Endothelial cell of umbilical vein (primary cell): ENCODE data around the gene B9D1.

Source experiments
- EZH2 ChIP-seq: IDR thresholded peaks from 2 replicates; pipeline ENCODE4 v1.6.1; 2012; ENCODE audit warnings: borderline replicate concordance, low read depth, mild to moderate bottlenecking, moderate library complexity, low read length, inconsistent platforms; ENCODE audit not compliant: severe bottlenecking
- JUN ChIP-seq: IDR thresholded peaks from 2 replicates; pipeline ENCODE4 v1.6.1; 2011; ENCODE audit warnings: borderline replicate concordance, low read depth; ENCODE audit not compliant: insufficient read length, insufficient read depth
- POLR2A ChIP-seq: IDR thresholded peaks from 2 replicates; pipeline ENCODE4 v1.6.1; 2012; ENCODE audit warnings: low read depth, mild to moderate bottlenecking, control low read depth, low read length
- POLR2AphosphoS5 ChIP-seq: IDR thresholded peaks from 2 replicates; pipeline ENCODE4 v1.6.1; 2012; ENCODE audit warnings: low read depth, mild to moderate bottlenecking, control low read depth, low read length, moderate library complexity; ENCODE audit not compliant: insufficient read depth
- TF ChIP-seq, protein P1 (sequence below), 2 donors: IDR thresholded peaks; 1 replicate in 1 of 2; 2 replicates in 1 of 2; pipeline ENCODE4 v1.5.1; 2011; ENCODE audit warnings: low read length in 2 of 2, mild to moderate bottlenecking in 2 of 2, moderate library complexity in 2 of 2, control low read depth in 1 of 2, inconsistent platforms in 1 of 2, low read depth in 1 of 2; ENCODE audit not compliant: insufficient read depth in 1 of 2; ENCODE audit errors: extremely low read depth in 1 of 2
- TF ChIP-seq, protein P2 (sequence below): IDR thresholded peaks from 2 replicates; pipeline ENCODE4 v1.6.1; 2011; ENCODE audit not compliant: insufficient read depth, insufficient read length

DNA sequence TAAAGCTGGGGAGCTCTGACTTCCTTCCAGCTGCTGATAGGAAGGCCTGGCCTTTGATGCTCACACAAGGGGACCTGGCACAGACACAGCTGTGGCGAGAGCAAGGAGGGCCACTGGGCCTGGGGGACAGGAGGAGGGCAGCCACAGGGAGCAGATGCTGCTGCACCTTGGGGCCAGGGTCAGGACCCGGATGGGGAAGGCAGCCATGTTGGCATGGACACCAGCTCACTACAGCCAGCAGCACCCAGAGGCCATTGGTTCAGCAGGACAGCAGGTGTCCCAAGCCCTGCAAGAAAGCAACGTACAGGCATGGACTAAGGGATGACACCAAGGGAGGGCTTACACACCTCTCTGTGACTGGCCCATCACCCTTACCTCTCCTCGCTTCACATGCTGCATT is 40.5 kb upstream of the B9D1 start:
- TF ChIP-seq, protein P1, sequence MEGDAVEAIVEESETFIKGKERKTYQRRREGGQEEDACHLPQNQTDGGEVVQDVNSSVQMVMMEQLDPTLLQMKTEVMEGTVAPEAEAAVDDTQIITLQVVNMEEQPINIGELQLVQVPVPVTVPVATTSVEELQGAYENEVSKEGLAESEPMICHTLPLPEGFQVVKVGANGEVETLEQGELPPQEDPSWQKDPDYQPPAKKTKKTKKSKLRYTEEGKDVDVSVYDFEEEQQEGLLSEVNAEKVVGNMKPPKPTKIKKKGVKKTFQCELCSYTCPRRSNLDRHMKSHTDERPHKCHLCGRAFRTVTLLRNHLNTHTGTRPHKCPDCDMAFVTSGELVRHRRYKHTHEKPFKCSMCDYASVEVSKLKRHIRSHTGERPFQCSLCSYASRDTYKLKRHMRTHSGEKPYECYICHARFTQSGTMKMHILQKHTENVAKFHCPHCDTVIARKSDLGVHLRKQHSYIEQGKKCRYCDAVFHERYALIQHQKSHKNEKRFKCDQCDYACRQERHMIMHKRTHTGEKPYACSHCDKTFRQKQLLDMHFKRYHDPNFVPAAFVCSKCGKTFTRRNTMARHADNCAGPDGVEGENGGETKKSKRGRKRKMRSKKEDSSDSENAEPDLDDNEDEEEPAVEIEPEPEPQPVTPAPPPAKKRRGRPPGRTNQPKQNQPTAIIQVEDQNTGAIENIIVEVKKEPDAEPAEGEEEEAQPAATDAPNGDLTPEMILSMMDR (IDR thresholded peaks at IDR 0.05; ENCODE audit: extremely low read depth in 1 of 2, insufficient read depth in 1 of 2, low read depth in 1 of 2, low read length in 2 of 2): no peak
- TF ChIP-seq EZH2 (no peak), POLR2A (no peak), JUN (no peak), POLR2AphosphoS5 (no peak)
- TF ChIP-seq, protein P2, sequence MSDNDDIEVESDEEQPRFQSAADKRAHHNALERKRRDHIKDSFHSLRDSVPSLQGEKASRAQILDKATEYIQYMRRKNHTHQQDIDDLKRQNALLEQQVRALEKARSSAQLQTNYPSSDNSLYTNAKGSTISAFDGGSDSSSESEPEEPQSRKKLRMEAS: no peak
